Astrocyte of the spinal cord (primary cell): ENCODE measurements around the gene EFCAB9.
A peak's percentile ranks its signal among the peaks of the same experiment; 100 is the strongest.

Source experiments
- DNase-seq: peaks from one replicate; pipeline ENCODE4 v3.0.0; 2011; ENCODE audit warnings: low read depth, low spot score
- H3K4me3 ChIP-seq: 2 replicates; pipeline ENCODE4 v1.5.1; 2011; ENCODE audit warnings: low read depth, mild to moderate bottlenecking, low read length, moderate library complexity
- CTCF ChIP-seq: IDR thresholded peaks from 2 replicates; pipeline ENCODE4 v1.5.1; 2012; ENCODE audit warnings: low read depth, mild to moderate bottlenecking, low read length, inconsistent platforms
- in situ Hi-C: cut with HindIII; loops from 2 replicates; pipeline ENCODE4 v1.10.0; 2017; ENCODE audit warnings: low sequenced_read_pairs

The EFCAB9 gene

GRCh38 chr5:172156541-172156994, 37.4 kb upstream of the EFCAB9 start:
- in situ Hi-C loops, result no loop called here
- H3K4me3 ChIP-seq, result no peak overlapping the region
- no peak for DNase-seq
- no peak for TF ChIP-seq CTCF

- DNase-seq, result no peak
- no peak for TF ChIP-seq CTCF
- in situ Hi-C loops, result no loop called here
- H3K4me3 ChIP-seq, result no peak overlapping the region
Measured at GRCh38 chr5:172159016-172159415, 35.0 kb upstream of the EFCAB9 start.

GRCh38 chr5:172160506-172160905, 33.5 kb upstream of the EFCAB9 start:
- TF ChIP-seq CTCF, result no peak
- in situ Hi-C loops, result no loop called here
- no peak for DNase-seq
- H3K4me3 ChIP-seq, result no peak overlapping the region

- TF ChIP-seq CTCF, result peak; percentile 11
- no peak for DNase-seq
- in situ Hi-C loops, result no loop called here
- H3K4me3 ChIP-seq, result no peak overlapping the region
Measured at GRCh38 chr5:172162323-172162986, 31.5 kb upstream of the EFCAB9 start.

GRCh38 chr5:172162987-172163343, 31.0 kb upstream of the EFCAB9 start:
- in situ Hi-C loops, result no loop called here
- TF ChIP-seq CTCF, result no peak
- H3K4me3 ChIP-seq, result no peak overlapping the region
- no peak for DNase-seq

- TF ChIP-seq CTCF, result no peak
- no peak overlapping the region for H3K4me3 ChIP-seq
- in situ Hi-C loops, result no loop called here
- no peak for DNase-seq
Measured at GRCh38 chr5:172163346-172163745, 30.6 kb upstream of the EFCAB9 start.

- in situ Hi-C loops, result no loop called here
Measured at GRCh38 chr5:172164769-172165212, 29.2 kb upstream of the EFCAB9 start.

More at GRCh38 chr5:172164769-172165212, 29.2 kb upstream of the EFCAB9 start:
- no peak overlapping the region for H3K4me3 ChIP-seq
- no peak for TF ChIP-seq CTCF
- DNase-seq, result peak; percentile 29
